WTC11 (cell line): ENCODE results near the gene LILRB2. TPM values are rescaled to one million over a fixed set of nuclear protein-coding genes. Genes with fewer than 3 reads are reported as not detected.

Experiments used
- ATAC-seq: fragments of 200-7000 bp; cut with Tn5 transposase; 2 replicates; pipeline ENCODE4 v1.10.0; 2021; ENCODE audit warnings: mild to moderate bottlenecking, moderate library complexity
- CTCF ChIA-PET: fragments of 300-600 bp; sonication (Branson Sonifier 250); formaldehyde crosslinking; loops from one replicate; lab custom pipeline; 2021; ENCODE audit warnings: antibody characterized with exemption; lab: Charles Lee
- POLR2A ChIA-PET: fragments of 350-600 bp; sonication (Branson Sonifier 250); formaldehyde crosslinking; loops from one replicate; lab custom pipeline; 2021; ENCODE audit warnings: antibody characterized with exemption; lab: Charles Lee
- DNase-seq: peaks from one replicate; pipeline ENCODE4 v3.0.0; 2021; ENCODE audit warnings: low spot score
- H3K27ac Mint-ChIP-seq: 2 replicates; pipeline ENCODE4 v1.8.0; 2021; ENCODE audit warnings: mixed read lengths
- H3K27me3 Mint-ChIP-seq: 2 replicates; pipeline ENCODE4 v1.8.0; 2021; ENCODE audit warnings: low read depth, mild to moderate bottlenecking, moderate library complexity, mixed read lengths
- H3K36me3 Mint-ChIP-seq: 2 replicates; pipeline ENCODE4 v1.8.0; 2021; ENCODE audit warnings: mixed read lengths
- H3K4me1 Mint-ChIP-seq: 2 replicates; pipeline ENCODE4 v1.8.0; 2022; ENCODE audit warnings: mixed read lengths
- H3K4me3 Mint-ChIP-seq: 2 replicates; pipeline ENCODE4 v1.8.0; 2021; ENCODE audit warnings: mild to moderate bottlenecking, moderate library complexity, mixed read lengths
- H3K9me3 Mint-ChIP-seq: 2 replicates; pipeline ENCODE4 v1.8.0; 2021; ENCODE audit warnings: mixed read lengths
- AFF4 ChIP-seq: sonication (generic); formaldehyde crosslinking; IDR thresholded peaks from 2 replicates; pipeline ENCODE4 v1.8.1; 2023; ENCODE audit warnings: mild to moderate bottlenecking, missing genetic modification reagents, borderline replicate concordance
- ATF3 ChIP-seq: sonication (generic); formaldehyde crosslinking; conservative IDR thresholded peaks from 2 replicates; pipeline ENCODE4 v1.8.1; 2022; ENCODE audit warnings: mild to moderate bottlenecking, missing genetic modification reagents
- ATF6 ChIP-seq: sonication (generic); formaldehyde crosslinking; IDR thresholded peaks from 2 replicates; pipeline ENCODE4 v1.8.1; 2023; ENCODE audit warnings: mild to moderate bottlenecking, missing genetic modification reagents
- CBFB ChIP-seq: sonication (generic); formaldehyde crosslinking; IDR thresholded peaks from 2 replicates; pipeline ENCODE4 v1.8.1; 2022; ENCODE audit warnings: mild to moderate bottlenecking, low read depth, missing genetic modification reagents
- E2F4 ChIP-seq: sonication (generic); formaldehyde crosslinking; IDR thresholded peaks from 2 replicates; pipeline ENCODE4 v1.8.1; 2022; ENCODE audit warnings: low read depth, mild to moderate bottlenecking, moderate library complexity, missing genetic modification reagents, borderline replicate concordance
- ESRRA ChIP-seq: sonication (generic); formaldehyde crosslinking; IDR thresholded peaks from 2 replicates; pipeline ENCODE4 v1.8.1; 2022; ENCODE audit warnings: mild to moderate bottlenecking, missing genetic modification reagents, borderline replicate concordance
- FOXK1 ChIP-seq: sonication (generic); formaldehyde crosslinking; IDR thresholded peaks from 2 replicates; pipeline ENCODE4 v1.8.0; 2022; ENCODE audit warnings: mild to moderate bottlenecking, moderate library complexity, missing genetic modification reagents
- GRHL2 ChIP-seq: fragments of 250-450 bp; sonication (Bioruptor Pico); IDR thresholded peaks from 2 replicates; pipeline ENCODE4 v1.8.0; 2022; ENCODE audit warnings: mild to moderate bottlenecking, moderate library complexity; ENCODE audit not compliant: insufficient replicate concordance, severe bottlenecking
- IRF2 ChIP-seq: sonication (generic); formaldehyde crosslinking; IDR thresholded peaks from 2 replicates; pipeline ENCODE4 v1.8.0; 2022; ENCODE audit warnings: low read depth, missing genetic modification reagents, borderline replicate concordance
- JUN ChIP-seq: sonication (generic); formaldehyde crosslinking; IDR thresholded peaks from 2 replicates; pipeline ENCODE4 v1.8.0; 2023; ENCODE audit warnings: mild to moderate bottlenecking, missing genetic modification reagents
- KAT7 ChIP-seq: sonication (generic); formaldehyde crosslinking; IDR thresholded peaks from 2 replicates; pipeline ENCODE4 v1.8.1; 2023; ENCODE audit warnings: missing genetic modification reagents, mild to moderate bottlenecking, borderline replicate concordance
- NFE2L1 ChIP-seq: sonication (generic); formaldehyde crosslinking; IDR thresholded peaks from 2 replicates; pipeline ENCODE4 v1.8.1; 2023; ENCODE audit warnings: missing genetic modification reagents
- RELA ChIP-seq: sonication (generic); formaldehyde crosslinking; IDR thresholded peaks from 2 replicates; pipeline ENCODE4 v1.8.1; 2022; ENCODE audit warnings: missing genetic modification reagents, mild to moderate bottlenecking, borderline replicate concordance
- USF2 ChIP-seq: sonication (generic); formaldehyde crosslinking; IDR thresholded peaks from 2 replicates; pipeline ENCODE4 v1.8.1; 2023; ENCODE audit warnings: mild to moderate bottlenecking, missing genetic modification reagents, moderate library complexity
- ZNF416 ChIP-seq: fragments of 250-450 bp; sonication (Bioruptor Pico); IDR thresholded peaks from 2 replicates; pipeline ENCODE4 v1.9.0; 2021; ENCODE audit warnings: mild to moderate bottlenecking, inconsistent platforms
- ZSCAN18 ChIP-seq: fragments of 250-450 bp; sonication (Bioruptor Pico); IDR thresholded peaks from 2 replicates; pipeline ENCODE4 v2.1.2; 2022; ENCODE audit warnings: mild to moderate bottlenecking, moderate library complexity
- total RNA-seq: library from RNA; stranded (reverse); gene quantifications from 3 replicates; pipeline ENCODE4 v1.2.3, GENCODE V29; 2021

The LILRB2 gene
- total RNA-seq, 1 experiment from 2014 or later, result not detected

GRCh38 chr19:54312011-54312410 lies 31.1 kb upstream of the LILRB2 start (continued):
- TF ChIP-seq NFE2L1 (CRISPR knock-in tag) (no peak), ESRRA (CRISPR knock-in tag) (no peak)

- no peak for ATAC-seq
- no peak overlapping the region for H3K4me3 Mint-ChIP-seq
- no peak overlapping the region for H3K27ac Mint-ChIP-seq
- TF ChIP-seq FOXK1 (CRISPR knock-in tag), result no peak
- no peak for TF ChIP-seq ZNF416 (CRISPR knock-in tag)
- 0 out of 2 replicates have a peak, but pooled peaks have one; percentile 27 for TF ChIP-seq IRF2 (CRISPR knock-in tag)
- TF ChIP-seq GRHL2 (CRISPR knock-in tag), result no peak
- no peak for TF ChIP-seq CBFB (CRISPR knock-in tag)
- no peak for DNase-seq
- peaks cover 18% of the 10 kb centered on the region for H3K27me3 Mint-ChIP-seq
- H3K9me3 Mint-ChIP-seq, result peaks cover 14% of the 10 kb centered on the region
- no peaks in the 10 kb centered on the region for H3K36me3 Mint-ChIP-seq
- peaks cover 4% of the 10 kb centered on the region; the same call in 1 of the 2 replicates for H3K4me1 Mint-ChIP-seq
- POLR2A ChIA-PET, result no interaction called here
- CTCF ChIA-PET, result interaction anchor here (0.7 to 1.9 kb wide), 2 partner anchors 14 to 1376 kb away, joined by 3 to 6 read pairs; no protein-coding TSS in a partner anchor
Observed at GRCh38 chr19:54311486-54311885, 30.6 kb upstream of the LILRB2 start.

- peaks cover 26% of the 10 kb centered on the region for H3K27me3 Mint-ChIP-seq
- POLR2A ChIA-PET, result interaction anchor here (0.6 kb wide), 1 partner anchor 1324 kb away, joined by 4 read pairs; no protein-coding TSS in a partner anchor
- no peak overlapping the region for H3K27ac Mint-ChIP-seq
Observed at GRCh38 chr19:54310543-54310942, 29.6 kb upstream of the LILRB2 start.

More at GRCh38 chr19:54310543-54310942, 29.6 kb upstream of the LILRB2 start:
- H3K4me1 Mint-ChIP-seq, result no peaks in the 10 kb centered on the region
- CTCF ChIA-PET, result interaction anchor here (0.7 to 1.9 kb wide), 3 partner anchors 15 to 1375 kb away, joined by 3 to 6 read pairs (median 4); no protein-coding TSS in a partner anchor
- no peaks in the 10 kb centered on the region for H3K36me3 Mint-ChIP-seq
- H3K9me3 Mint-ChIP-seq, result peaks cover 14% of the 10 kb centered on the region
- TF ChIP-seq KAT7 (CRISPR knock-in tag) (no peak), E2F4 (CRISPR knock-in tag) (no peak), ATF6 (CRISPR knock-in tag) (no peak), ZSCAN18 (no peak), AFF4 (CRISPR knock-in tag) (no peak), JUN (CRISPR knock-in tag) (no peak), RELA (no peak), ATF3 (no peak), USF2 (no peak)
- TF ChIP-seq, all 79 proteins: peak for 0
- DNase-seq (no peak), ATAC-seq (no peak)
- H3K4me3 Mint-ChIP-seq, result no peak overlapping the region
